B cell (primary cell): ENCODE results near the gene ATP13A5. TPM values are rescaled to one million over a fixed set of nuclear protein-coding genes. Genes with fewer than 3 reads are reported as not detected.

Experiments
- ATAC-seq: fragments of 200-7000 bp; cut with Tn5 transposase; one replicate; pipeline ENCODE4 v1.10.0; 2021; ENCODE audit warnings: low read depth, mild to moderate bottlenecking, moderate number of reproducible peaks, moderate library complexity
- CTCF ChIA-PET: fragments of 350-600 bp; sonication (Branson Sonifier 250); formaldehyde crosslinking; loops from one replicate; lab custom pipeline; 2021; ENCODE audit warnings: antibody characterized with exemption, inconsistent platforms; lab: Charles Lee
- POLR2A ChIA-PET: fragments of 350-600 bp; sonication (Branson Sonifier 250); formaldehyde crosslinking; loops from one replicate; lab custom pipeline; 2021; ENCODE audit warnings: antibody characterized with exemption; lab: Charles Lee
- DNase-seq: peaks from one replicate; pipeline ENCODE4 v3.0.0; 2013
- H2AFZ ChIP-seq: 2 replicates; pipeline ENCODE4 v1.6.1; 2012; ENCODE audit warnings: mild to moderate bottlenecking, low read depth, low read length; ENCODE audit not compliant: insufficient read depth, poor library complexity, severe bottlenecking
- H3K27ac ChIP-seq, 2 donors: 1 replicate in 1 of 2; 2 replicates in 1 of 2; pipeline ENCODE4 v1.5.1; 2012 to 2013; ENCODE audit warnings: low read length in 2 of 2, mild to moderate bottlenecking in 2 of 2, moderate library complexity in 1 of 2
- H3K27me3 ChIP-seq, 4 experiments: fragments of 200-600 bp in 1 of 4; sonication (generic) in 1 of 4; replicated peaks in 1 of 4; 1 replicate in 2 of 4; 2 replicates in 2 of 4; pipeline versions ENCODE4 v1.6.1 to v1.7.0; 2013 to 2016; ENCODE audit warnings: low read length in 3 of 4, mild to moderate bottlenecking in 2 of 4, mixed read lengths in 1 of 4, moderate library complexity in 1 of 4; ENCODE audit not compliant: insufficient read depth in 4 of 4, control insufficient read depth in 3 of 4; ENCODE audit errors: control extremely low read depth in 1 of 4
- H3K36me3 ChIP-seq, 2 experiments: replicated peaks in 1 of 2; 1 replicate in 1 of 2; 2 replicates in 1 of 2; pipeline versions ENCODE4 v1.6.1 to v1.7.1; 2013; ENCODE audit warnings: low read length in 1 of 2; ENCODE audit not compliant: insufficient read depth in 2 of 2, control insufficient read depth in 1 of 2; ENCODE audit errors: control extremely low read depth in 1 of 2, extremely low read depth in 1 of 2
- H3K4me1 ChIP-seq, 2 donors: fragments of 200-600 bp in 1 of 2; sonication (generic) in 1 of 2; 1 replicate in 1 of 2; 2 replicates in 1 of 2; pipeline versions ENCODE4 v1.5.1 to v1.6.1; 2013 to 2017; ENCODE audit warnings: low read length in 2 of 2; ENCODE audit not compliant: control insufficient read depth in 2 of 2, insufficient read depth in 2 of 2
- H3K4me2 ChIP-seq: replicated peaks from 2 replicates; pipeline ENCODE3; 2012; ENCODE audit warnings: mild to moderate bottlenecking, low read depth, low read length; ENCODE audit not compliant: poor library complexity, severe bottlenecking
- H3K4me3 ChIP-seq, 5 experiments: fragments of 200-600 bp in 1 of 5; sonication (generic) in 1 of 5; 1 replicate in 3 of 5; 2 replicates in 2 of 5; pipeline versions ENCODE4 v1.5.1 to v1.7.0; 2011 to 2016; ENCODE audit warnings: low read length in 4 of 5, mild to moderate bottlenecking in 4 of 5, low read depth in 2 of 5, control low read depth in 1 of 5, moderate library complexity in 1 of 5; ENCODE audit not compliant: insufficient read depth in 1 of 5; ENCODE audit errors: control extremely low read depth in 1 of 5, extremely low read depth in 1 of 5
- H3K79me2 ChIP-seq: fragments of 200-600 bp; sonication (generic); one replicate; pipeline ENCODE4 v1.6.0; 2016; ENCODE audit warnings: low read length; ENCODE audit not compliant: control insufficient read depth, insufficient read depth
- H3K9ac ChIP-seq: fragments of 200-600 bp; sonication (generic); 2 replicates; pipeline ENCODE4 v1.6.1; 2017; ENCODE audit warnings: mild to moderate bottlenecking, low read length, moderate library complexity
- H3K9me3 ChIP-seq, 3 donors: one replicate each; pipeline versions ENCODE4 v1.6.1 to v1.7.1; 2013; ENCODE audit warnings: low read length in 2 of 3; ENCODE audit not compliant: control insufficient read depth in 2 of 3, insufficient read depth in 1 of 3; ENCODE audit errors: control extremely low read depth in 1 of 3
- H4K20me1 ChIP-seq: 2 replicates; pipeline ENCODE4 v1.6.0; 2012; ENCODE audit warnings: mild to moderate bottlenecking, low read length; ENCODE audit not compliant: insufficient read depth, control insufficient read depth, poor library complexity, severe bottlenecking
- H3K27ac Mint-ChIP-seq: one replicate; pipeline ENCODE4 v1.8.0; 2021; ENCODE audit warnings: mixed read lengths
- H3K27me3 Mint-ChIP-seq: one replicate; pipeline ENCODE4 v1.8.0; 2021; ENCODE audit warnings: mixed read lengths
- H3K4me1 Mint-ChIP-seq: one replicate; pipeline ENCODE4 v1.8.0; 2021; ENCODE audit warnings: mixed read lengths
- H3K4me3 Mint-ChIP-seq: one replicate; pipeline ENCODE4 v1.8.0; 2021; ENCODE audit warnings: mixed read lengths
- H3K9me3 Mint-ChIP-seq: one replicate; pipeline ENCODE4 v1.8.0; 2022; ENCODE audit warnings: mixed read lengths; ENCODE audit not compliant: insufficient read depth
- EZH2 ChIP-seq: IDR thresholded peaks from 2 replicates; pipeline ENCODE4 v1.6.1; 2012; ENCODE audit warnings: borderline replicate concordance, low read depth, mild to moderate bottlenecking, moderate library complexity, low read length; ENCODE audit not compliant: insufficient read depth, poor library complexity, severe bottlenecking
- WGBS: methylation state at CpG from one replicate; pipeline ENCODE4 v1.1.5; 2013; ENCODE audit warnings: missing lambda C conversion rate; ENCODE audit not compliant: insufficient coverage; 5-methylcytosine and 5-hydroxymethylcytosine counted together
- intact Hi-C: fragments of 100-400 bp; cut with micrococcal nuclease; formaldehyde crosslinking; loops from one replicate; pipeline ENCODE4 v1.10.0; 2022
- polyA plus RNA-seq: library from polyadenylated mRNA; depleted of rRNA; stranded (reverse); fragments of >200 nt; gene quantifications from 2 replicates; pipeline ENCODE4 v1.2.3, GENCODE V29; 2012
- total RNA-seq, 2 donors: library from RNA; stranded (reverse); fragments of 120-200 nt in 1 of 2; gene quantifications; 1 replicate in 1 of 2; 2 replicates in 1 of 2; pipeline versions ENCODE4 v1.2.3 to v1.2.4, GENCODE V29; 2013 to 2022
- TF ChIP-seq, protein P1 (sequence below): fragments of 200-600 bp; IDR thresholded peaks from one replicate; pipeline ENCODE4 v1.8.0; 2022; ENCODE audit warnings: antibody characterized with exemption, mild to moderate bottlenecking

ATP13A5 gene
- total and polyA plus RNA-seq, 2 donors (not counting 1 experiment from before 2014, with no cell fraction given) = 0.12 TPM; not detected in 1

DNA sequence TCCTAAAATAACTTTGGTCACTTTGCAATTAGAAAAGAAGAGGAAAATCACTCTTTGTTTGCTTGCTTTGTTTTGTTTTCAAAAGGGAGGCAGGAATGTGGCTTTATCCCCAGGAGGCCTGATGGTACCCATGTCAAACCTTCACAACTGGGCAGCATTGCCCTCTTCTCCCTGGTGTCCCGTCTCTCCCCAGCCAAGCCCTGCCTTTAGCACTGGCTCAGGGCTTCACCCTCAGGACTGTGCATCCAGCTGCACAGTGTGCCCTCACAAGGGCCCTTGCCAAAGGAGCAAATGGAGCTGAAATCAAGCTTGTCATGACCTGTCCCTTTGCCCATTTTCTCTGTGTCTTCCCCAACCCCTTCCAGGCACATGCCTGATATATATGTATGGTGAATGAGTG lies 29.1 kb upstream of the ATP13A5 start:
- ATAC-seq = no peak
- H3K79me2 ChIP-seq = no peaks in the 10 kb centered on the region
- H3K27me3 ChIP-seq = no peaks in the 10 kb centered on the region
- H3K4me3 ChIP-seq = no peak overlapping the region
- no peak overlapping the region for H3K9ac ChIP-seq
- no peaks in the 10 kb centered on the region for H3K36me3 ChIP-seq
- POLR2A ChIA-PET = no interaction called here
- Mint-ChIP-seq H3K27me3 (no peaks in the 10 kb centered on the region), H3K4me3 (no peak overlapping the region), H3K4me1 (no peaks in the 10 kb centered on the region), H3K9me3 (no peaks in the 10 kb centered on the region), H3K27ac (no peak overlapping the region)
- CTCF ChIA-PET = no interaction called here
- no peak overlapping the region for H3K4me2 ChIP-seq
- DNase-seq = no peak
- no peaks in the 10 kb centered on the region for H3K4me1 ChIP-seq
- H2AFZ ChIP-seq = no peak overlapping the region
- TF ChIP-seq, protein P1, sequence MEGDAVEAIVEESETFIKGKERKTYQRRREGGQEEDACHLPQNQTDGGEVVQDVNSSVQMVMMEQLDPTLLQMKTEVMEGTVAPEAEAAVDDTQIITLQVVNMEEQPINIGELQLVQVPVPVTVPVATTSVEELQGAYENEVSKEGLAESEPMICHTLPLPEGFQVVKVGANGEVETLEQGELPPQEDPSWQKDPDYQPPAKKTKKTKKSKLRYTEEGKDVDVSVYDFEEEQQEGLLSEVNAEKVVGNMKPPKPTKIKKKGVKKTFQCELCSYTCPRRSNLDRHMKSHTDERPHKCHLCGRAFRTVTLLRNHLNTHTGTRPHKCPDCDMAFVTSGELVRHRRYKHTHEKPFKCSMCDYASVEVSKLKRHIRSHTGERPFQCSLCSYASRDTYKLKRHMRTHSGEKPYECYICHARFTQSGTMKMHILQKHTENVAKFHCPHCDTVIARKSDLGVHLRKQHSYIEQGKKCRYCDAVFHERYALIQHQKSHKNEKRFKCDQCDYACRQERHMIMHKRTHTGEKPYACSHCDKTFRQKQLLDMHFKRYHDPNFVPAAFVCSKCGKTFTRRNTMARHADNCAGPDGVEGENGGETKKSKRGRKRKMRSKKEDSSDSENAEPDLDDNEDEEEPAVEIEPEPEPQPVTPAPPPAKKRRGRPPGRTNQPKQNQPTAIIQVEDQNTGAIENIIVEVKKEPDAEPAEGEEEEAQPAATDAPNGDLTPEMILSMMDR = no peak
- no peak for TF ChIP-seq EZH2
- intact Hi-C loops = no loop called here
- 90% methylated on average over 1 of the region's 1 CpG for WGBS
- no peak overlapping the region for H3K27ac ChIP-seq
- H3K9me3 ChIP-seq = no peaks in the 10 kb centered on the region
- H4K20me1 ChIP-seq = no peaks in the 10 kb centered on the region

DNA sequence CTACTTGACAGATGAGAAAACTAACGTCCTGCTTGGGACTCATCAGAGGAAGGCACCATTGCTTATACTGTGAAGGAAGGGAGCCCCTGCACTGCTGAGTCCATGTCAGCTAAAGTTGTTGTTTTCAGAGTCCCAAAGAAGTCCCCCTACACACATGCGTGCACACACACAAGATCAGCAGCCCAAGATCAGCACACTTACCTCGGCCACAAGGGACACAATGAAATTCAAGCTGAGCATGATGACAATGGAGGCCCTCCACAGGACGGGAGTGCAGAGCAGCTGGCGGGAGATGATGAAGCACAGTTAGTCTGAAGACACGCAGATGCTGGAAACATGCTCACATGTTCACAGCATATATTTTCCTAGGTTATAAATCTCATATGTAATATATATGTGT lies 28.6 kb upstream of the ATP13A5 start:
- Mint-ChIP-seq H3K4me1 (no peaks in the 10 kb centered on the region), H3K27ac (no peak overlapping the region), H3K9me3 (no peaks in the 10 kb centered on the region), H3K4me3 (no peak overlapping the region), H3K27me3 (no peaks in the 10 kb centered on the region)
- H3K9me3 ChIP-seq = no peaks in the 10 kb centered on the region
- no peaks in the 10 kb centered on the region for H3K79me2 ChIP-seq
- intact Hi-C loops = no loop called here
- H3K27ac ChIP-seq = no peak overlapping the region
- H3K4me1 ChIP-seq = no peaks in the 10 kb centered on the region
- H2AFZ ChIP-seq = no peak overlapping the region
- TF ChIP-seq, protein P1 = no peak
- no peak for TF ChIP-seq EZH2
- no peaks in the 10 kb centered on the region for H4K20me1 ChIP-seq
- H3K36me3 ChIP-seq = no peaks in the 10 kb centered on the region
- ATAC-seq (no peak), DNase-seq (no peak)
- H3K4me3 ChIP-seq = no peak overlapping the region
- CTCF ChIA-PET = no interaction called here
- no peak overlapping the region for H3K9ac ChIP-seq
- WGBS = 100% methylated on average over 2 of the region's 6 CpGs
- no peak overlapping the region for H3K4me2 ChIP-seq
- no peaks in the 10 kb centered on the region for H3K27me3 ChIP-seq
- POLR2A ChIA-PET = no interaction called here
